Putamen (tissue), 1 donor: Measurements from ENCODE around the gene CTDSPL.

Experiments used
- DNase-seq: peaks from one replicate; pipeline ENCODE4 v3.0.0-alpha.2; 2016; ENCODE audit warnings: low spot score

CTDSPL gene

DNA sequence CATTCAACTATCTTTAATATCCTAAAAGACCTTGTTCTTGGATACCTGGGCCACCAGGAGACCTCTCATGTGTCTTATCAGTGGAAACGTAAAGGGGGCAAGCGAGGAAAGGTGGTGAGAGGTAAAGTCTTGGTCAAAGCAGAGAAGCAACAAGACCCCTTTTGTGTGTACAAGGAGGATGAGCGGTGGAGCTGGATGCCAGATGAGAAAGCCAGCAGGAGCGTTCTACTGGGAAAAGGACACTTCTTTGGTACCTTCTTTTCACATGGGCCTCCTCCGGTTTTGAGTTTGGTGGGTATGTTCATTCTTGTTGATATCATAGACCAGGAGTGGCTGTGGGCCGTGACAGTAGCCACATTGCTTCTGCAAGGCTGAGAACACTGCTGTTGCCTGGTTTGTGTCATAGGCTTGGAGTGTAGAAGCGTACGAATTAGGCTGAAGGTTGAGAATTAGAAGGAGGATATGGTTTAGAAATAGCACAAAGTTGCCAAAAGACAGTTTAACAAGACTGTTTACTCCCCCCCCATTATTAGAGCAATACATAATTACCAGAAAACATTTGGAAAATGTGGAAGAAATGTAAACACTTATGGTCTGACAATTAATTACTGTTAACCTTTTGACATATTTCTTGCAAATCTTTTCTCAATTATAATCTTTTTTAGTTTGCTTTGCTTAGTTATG is 82.1 kb downstream of the CTDSPL start:
- no peak for DNase-seq

GRCh38 chr3:37944391-37944842 is 82.7 kb downstream of the CTDSPL start:
- DNase-seq, result no peak

GRCh38 chr3:37945156-37945806 is 83.6 kb downstream of the CTDSPL start:
- no peak for DNase-seq

DNA sequence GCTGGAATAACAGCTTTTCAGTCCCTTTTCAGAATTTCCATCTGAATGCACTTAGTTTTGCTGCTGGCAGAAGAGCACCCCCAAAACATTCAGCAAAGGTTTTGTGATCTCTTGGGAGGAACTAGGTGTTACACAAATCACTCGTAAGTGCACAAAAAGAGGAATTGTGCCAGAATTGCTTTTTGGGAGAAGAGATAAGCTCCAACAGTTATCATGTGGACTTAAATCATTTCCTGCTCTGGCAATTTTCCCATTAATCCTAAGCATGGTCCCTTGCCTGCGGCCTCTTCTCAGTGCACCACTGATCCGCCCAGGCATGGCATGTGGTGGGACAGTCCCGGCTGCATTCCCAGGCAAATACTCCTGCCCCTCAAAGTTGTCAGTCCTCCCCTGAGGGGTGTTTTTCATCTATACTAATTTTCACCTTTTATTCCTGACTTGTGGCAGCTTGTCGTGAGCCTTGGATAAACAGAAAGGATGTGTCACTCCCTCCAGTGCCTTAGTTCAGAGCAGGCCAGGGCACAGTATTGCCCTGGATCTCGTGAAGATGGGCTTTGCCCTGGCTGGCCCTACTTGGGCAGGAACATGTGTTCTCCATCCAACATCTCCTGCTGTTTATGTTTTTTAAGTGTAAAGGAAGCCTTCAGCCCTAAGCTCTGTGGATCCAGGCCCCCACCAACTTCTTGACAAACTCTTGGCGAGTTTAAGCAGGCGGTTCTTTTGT is 84.3 kb downstream of the CTDSPL start:
- no peak for DNase-seq

- DNase-seq, result no peak
These were observed 84.8 kb downstream of the CTDSPL start for GRCh38 chr3:37946531-37946889.

GRCh38 chr3:37949866-37950265 is 88.2 kb downstream of the CTDSPL start:
- no peak for DNase-seq

GRCh38 chr3:37952564-37952963 is 90.9 kb downstream of the CTDSPL start:
- DNase-seq, result no peak

DNA sequence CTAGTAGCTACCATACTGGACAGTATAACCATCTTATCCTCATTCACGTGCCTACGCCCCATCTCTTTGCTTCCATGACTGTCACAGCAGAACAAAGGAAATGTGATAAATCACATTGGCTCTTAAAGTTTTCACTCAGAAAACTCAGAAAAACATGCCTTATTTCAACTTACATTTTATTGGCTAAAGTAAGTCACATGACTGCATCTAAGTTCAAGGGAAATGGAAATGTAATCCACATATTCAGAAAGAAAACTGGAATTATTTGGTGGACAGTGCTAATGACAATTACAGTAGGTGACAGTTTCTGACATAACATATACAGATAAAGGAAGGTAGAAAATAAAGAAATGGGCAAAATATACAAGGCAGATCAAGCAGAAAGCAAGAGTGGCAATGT is 91.5 kb downstream of the CTDSPL start:
- no peak for DNase-seq

- no peak for DNase-seq
These were observed 92.2 kb downstream of the CTDSPL start for GRCh38 chr3:37953707-37954394.

- no peak for DNase-seq
These were observed 93.2 kb downstream of the CTDSPL start for GRCh38 chr3:37954881-37955280.

DNA sequence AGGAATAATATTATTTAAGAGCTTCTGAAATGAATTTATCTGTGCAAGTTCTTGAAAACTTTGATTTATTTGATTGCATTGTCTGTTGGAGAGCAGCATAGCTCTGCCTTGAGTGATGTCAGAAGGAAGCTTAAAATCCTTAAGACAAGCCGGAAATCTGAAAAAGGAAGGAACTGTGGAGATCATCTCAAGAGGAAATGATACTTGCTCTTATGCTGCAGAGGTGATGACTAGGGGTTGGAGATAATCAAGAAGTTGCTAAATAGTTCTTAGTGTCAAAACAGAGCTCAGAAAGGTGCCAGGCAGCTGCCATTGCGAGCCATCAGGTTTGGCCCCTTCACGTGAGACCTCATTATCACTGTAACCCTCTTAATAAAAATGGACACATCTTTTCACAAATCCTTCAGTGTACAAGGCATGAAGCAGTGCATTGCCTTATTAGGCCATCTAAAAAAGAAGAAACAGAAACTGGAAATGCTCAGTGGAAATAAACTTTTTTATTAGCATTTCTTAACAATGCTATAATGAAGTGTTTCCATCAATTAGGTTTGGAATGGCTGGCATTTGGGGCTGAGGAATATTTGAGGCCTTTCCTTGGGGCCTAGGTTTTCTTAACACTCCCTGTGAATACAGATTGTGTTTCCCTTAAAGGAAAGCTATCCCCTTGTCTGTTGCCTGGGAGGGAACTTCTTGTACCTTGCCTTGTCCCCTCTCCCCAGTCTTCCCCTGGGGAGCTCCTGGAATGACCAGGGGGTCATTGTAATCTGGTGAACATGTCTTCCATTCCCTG is 94.4 kb downstream of the CTDSPL start:
- DNase-seq, result no peak

DNA sequence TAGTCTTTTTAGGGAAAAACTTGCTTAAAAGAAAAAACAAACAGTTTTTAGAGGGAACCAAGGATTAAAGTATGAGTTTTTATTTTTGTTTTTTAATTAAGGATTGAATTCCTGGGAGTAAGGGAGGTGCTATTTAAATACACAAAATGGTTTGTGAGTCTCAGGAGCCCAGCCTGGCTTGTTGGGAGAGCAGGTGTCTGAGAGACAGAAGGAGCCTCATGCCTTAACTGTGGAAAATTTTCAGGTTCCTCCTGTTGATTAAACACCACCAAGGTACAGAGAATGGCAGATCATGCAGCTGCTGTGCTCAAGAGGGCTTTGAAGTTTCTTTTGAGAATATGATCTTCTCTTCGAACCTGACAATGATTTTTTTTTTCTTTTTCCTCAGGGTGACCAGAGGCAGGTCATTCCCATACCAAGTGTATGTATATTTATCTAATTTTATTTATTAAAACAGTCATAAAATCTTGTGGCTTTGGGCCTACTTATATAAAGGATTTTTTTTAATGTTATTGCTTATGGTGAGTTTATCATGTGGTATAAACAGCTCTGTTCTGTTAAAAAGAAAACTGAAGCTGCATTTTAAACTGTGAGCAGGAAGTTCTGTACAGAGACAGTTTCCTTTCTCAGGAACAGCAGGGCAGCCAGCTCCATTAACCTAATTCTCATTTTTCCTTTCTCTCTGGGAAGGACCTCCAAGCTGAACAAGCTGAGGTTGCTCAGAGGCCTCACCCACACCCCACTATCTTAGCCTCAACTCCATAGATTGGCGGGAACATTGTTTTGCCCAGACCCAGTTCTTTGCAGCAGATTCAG is 95.3 kb downstream of the CTDSPL start:
- no peak for DNase-seq

DNA sequence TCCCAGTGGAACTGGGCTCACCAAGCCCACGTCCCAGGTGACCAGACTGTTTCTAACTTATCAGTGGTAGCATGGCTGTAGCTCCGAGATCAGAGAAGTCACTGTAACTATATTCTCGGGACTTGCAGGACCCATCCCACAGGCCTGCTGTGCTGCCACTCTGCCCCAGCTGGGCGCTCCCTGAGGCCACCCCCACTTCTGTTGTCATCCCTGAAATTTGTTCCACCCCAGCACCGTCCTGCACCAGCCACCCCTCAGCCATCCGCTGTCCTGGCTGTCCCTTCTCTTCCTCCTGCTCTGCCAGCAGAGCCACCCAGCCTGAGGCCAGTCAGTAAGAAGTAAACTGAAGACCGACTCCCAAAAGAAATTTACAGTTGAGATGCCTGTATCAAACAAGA is 95.9 kb downstream of the CTDSPL start:
- DNase-seq, result no peak

DNA sequence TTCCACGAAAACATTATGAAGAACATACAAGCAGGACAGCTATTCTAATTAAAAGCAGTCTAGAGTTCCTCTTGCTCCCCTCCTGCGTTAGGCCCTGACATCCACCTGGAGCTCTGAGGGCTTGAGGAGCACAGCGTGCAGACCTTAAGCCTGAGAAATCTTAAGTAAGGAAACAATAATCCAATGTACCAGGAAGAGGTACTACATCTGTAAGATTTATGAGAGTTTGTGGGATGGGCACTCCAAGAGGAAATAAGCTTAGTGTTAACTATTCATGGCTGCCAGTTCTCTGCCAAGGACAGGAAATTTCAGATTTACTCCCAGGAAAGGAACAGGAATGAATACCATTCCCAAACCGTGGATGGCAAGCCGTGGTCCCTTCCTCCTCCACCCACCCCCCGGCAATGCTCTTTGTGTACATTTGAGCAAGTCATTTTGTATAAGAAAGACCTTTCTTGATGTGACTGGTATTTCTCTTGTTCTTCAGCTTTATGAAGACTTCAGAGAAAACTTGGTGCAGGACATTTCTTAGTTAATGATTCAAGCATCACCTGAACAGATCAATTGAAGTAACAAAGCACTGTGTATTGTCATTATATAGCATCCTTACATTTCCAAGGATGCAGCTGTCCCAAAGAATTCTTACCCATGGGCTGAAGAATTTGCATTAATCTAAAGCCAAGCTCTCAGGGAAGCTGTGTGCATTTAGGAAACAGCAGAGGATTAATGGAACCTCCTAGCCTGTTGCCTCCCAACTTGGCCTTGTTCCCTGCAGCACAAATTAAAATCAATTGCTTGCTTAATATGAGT is 100.1 kb downstream of the CTDSPL start:
- no peak for DNase-seq

GRCh38 chr3:37963016-37963415 is 101.3 kb downstream of the CTDSPL start:
- DNase-seq, result no peak

- DNase-seq, result no peak
These were observed 102.0 kb downstream of the CTDSPL start for GRCh38 chr3:37963635-37964034.

- DNase-seq, result no peak
These were observed 102.5 kb downstream of the CTDSPL start for GRCh38 chr3:37964146-37964545.

- DNase-seq, result no peak
These were observed 103.0 kb downstream of the CTDSPL start for GRCh38 chr3:37964716-37965115.

DNA sequence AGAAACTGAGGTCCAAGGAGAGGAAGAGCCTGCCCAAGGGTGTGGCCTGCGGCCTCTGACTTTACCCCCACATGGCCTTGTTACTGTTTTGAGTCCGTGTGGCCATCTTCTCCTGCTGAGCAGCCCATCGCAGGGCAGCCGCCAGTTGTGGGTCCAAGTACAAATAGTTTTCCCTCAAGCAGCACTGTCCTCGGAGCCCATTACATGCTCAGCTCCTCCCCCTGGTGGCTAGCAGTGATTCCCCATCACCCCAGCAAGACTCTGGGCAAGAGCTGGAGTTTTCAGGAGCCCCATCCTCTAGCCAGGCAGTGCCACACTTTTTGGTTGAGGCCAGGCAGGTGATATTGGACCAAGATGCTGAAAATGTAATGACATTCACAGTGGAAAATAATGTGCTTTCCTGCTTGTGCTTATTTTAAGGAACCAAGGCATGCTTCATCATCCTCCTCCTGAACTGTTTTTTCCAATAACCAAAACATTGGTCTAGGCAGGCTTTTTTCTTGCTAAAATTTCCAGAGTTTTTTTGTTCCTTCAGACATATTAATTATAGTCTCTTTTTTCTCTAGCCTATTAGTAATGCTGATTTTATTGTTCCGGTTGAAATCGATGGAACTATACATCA is 105.7 kb downstream of the CTDSPL start:
- no peak for DNase-seq

DNA sequence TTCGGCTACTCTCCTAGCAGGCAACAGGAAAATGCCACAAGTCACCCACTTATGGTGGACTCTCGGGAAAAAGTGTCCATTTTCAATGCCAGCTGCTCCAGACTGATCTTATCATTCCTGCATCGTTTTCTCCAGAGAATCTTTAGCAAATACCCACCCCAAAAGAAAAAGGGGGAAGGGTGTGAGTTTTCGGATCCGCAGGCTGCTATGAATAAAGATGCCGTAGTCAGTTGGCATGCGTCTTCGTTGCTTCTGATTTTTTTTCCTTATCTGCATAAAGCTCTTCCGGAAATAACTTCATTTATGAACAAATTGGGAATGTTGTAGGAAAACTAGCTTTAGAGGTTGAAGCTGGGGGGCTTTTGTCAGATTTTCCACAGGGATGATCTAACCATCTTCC is 106.5 kb downstream of the CTDSPL start:
- no peak for DNase-seq
